ENCODE results near the gene ADORA2B. TPM values are rescaled to one million over a fixed set of nuclear protein-coding genes. Genes with fewer than 3 reads are reported as not detected.
"Not testable (repeated sequence)": the region's sequence is repeated elsewhere in the genome, so short reads cannot be mapped to it uniquely, and the experiment has no call there.

The ADORA2B gene
- total and polyA plus RNA-seq, 4 donors = 0.63 to 1.2 (median 0.71) TPM; not detected in 1

- Histone ChIP-seq H3K4me1 (ENCODE audit: control insufficient read depth in 1 of 2, insufficient read depth in 2 of 2, low read length in 2 of 2) (no peaks in the 10 kb centered on the region), H3K27ac (ENCODE audit: low read depth in 1 of 2, low read length in 2 of 2) (no peak overlapping the region), H3K36me3 (ENCODE audit: control insufficient read depth in 1 of 2, insufficient read depth in 2 of 2, low read length in 1 of 2) (no peaks in the 10 kb centered on the region), H3K9me3 (ENCODE audit: control insufficient read depth, low read length) (no peaks in the 10 kb centered on the region), H3K27me3 (ENCODE audit: control insufficient read depth in 1 of 2, insufficient read depth in 2 of 2, low read length in 1 of 2) (no peaks in the 10 kb centered on the region), H3K4me3 (ENCODE audit: low read length in 2 of 2) (no peak overlapping the region)
- 93 to 98% methylated on average over 2 of the region's 2 CpGs for WGBS, 2 donors
- ATAC-seq (ENCODE audit: low FRiP score) (no peak), DNase-seq (no peak)
- intact Hi-C loops (cut with DNase I) = no loop called here
Measured at GRCh38 chr17:15970500-15970899, 25.6 kb downstream of the ADORA2B start.

- ATAC-seq (ENCODE audit: low FRiP score) = no peak
- 84% methylated on average over 5 of the region's 5 CpGs for WGBS, 2 donors
- no peaks in the 10 kb centered on the region for H3K27me3 ChIP-seq (ENCODE audit: control insufficient read depth in 1 of 2, insufficient read depth in 2 of 2, low read length in 1 of 2)
- no peak overlapping the region for H3K4me3 ChIP-seq (ENCODE audit: low read length in 2 of 2)
- no peak overlapping the region for H3K27ac ChIP-seq (ENCODE audit: low read depth in 1 of 2, low read length in 2 of 2)
- intact Hi-C loops (cut with DNase I) = no loop called here
- H3K9me3 ChIP-seq (ENCODE audit: control insufficient read depth, low read length) = no peaks in the 10 kb centered on the region
- H3K36me3 ChIP-seq (ENCODE audit: control insufficient read depth in 1 of 2, insufficient read depth in 2 of 2, low read length in 1 of 2) = no peaks in the 10 kb centered on the region
- H3K4me1 ChIP-seq (ENCODE audit: control insufficient read depth in 1 of 2, insufficient read depth in 2 of 2, low read length in 2 of 2) = no peaks in the 10 kb centered on the region
- DNase-seq = no peak
Measured at GRCh38 chr17:15971098-15971678, 26.3 kb downstream of the ADORA2B start.

GRCh38 chr17:15971882-15972281 lies 27.0 kb downstream of the ADORA2B start:
- 93 to 94% methylated on average over 5 of the region's 5 CpGs for WGBS, 2 donors
- H3K27me3 ChIP-seq (ENCODE audit: control insufficient read depth in 1 of 2, insufficient read depth in 2 of 2, low read length in 1 of 2) = no peaks in the 10 kb centered on the region
- H3K4me1 ChIP-seq (ENCODE audit: control insufficient read depth in 1 of 2, insufficient read depth in 2 of 2, low read length in 2 of 2) = no peaks in the 10 kb centered on the region
- no peak overlapping the region for H3K27ac ChIP-seq (ENCODE audit: low read depth in 1 of 2, low read length in 2 of 2)
- intact Hi-C loops (cut with DNase I) = no loop called here
- no peak for ATAC-seq (ENCODE audit: low FRiP score)
- DNase-seq = no peak
- H3K4me3 ChIP-seq (ENCODE audit: low read length in 2 of 2) = no peak overlapping the region
- peaks cover 1 to 5% of the 10 kb centered on the region in 2 donors for H3K36me3 ChIP-seq (ENCODE audit: control insufficient read depth in 1 of 2, insufficient read depth in 2 of 2, low read length in 1 of 2)
- no peaks in the 10 kb centered on the region for H3K9me3 ChIP-seq (ENCODE audit: control insufficient read depth, low read length)

GRCh38 chr17:15972497-15972951 lies 27.6 kb downstream of the ADORA2B start:
- DNase-seq (no peak), ATAC-seq (ENCODE audit: low FRiP score) (no peak)
- intact Hi-C loops (cut with DNase I) = no loop called here
- H3K9me3 ChIP-seq (ENCODE audit: control insufficient read depth, low read length) = no peaks in the 10 kb centered on the region
- H3K4me1 ChIP-seq (ENCODE audit: control insufficient read depth in 1 of 2, insufficient read depth in 2 of 2, low read length in 2 of 2) = no peaks in the 10 kb centered on the region
- peaks cover 1 to 5% of the 10 kb centered on the region in 2 donors for H3K36me3 ChIP-seq (ENCODE audit: control insufficient read depth in 1 of 2, insufficient read depth in 2 of 2, low read length in 1 of 2)
- no peak overlapping the region for H3K27ac ChIP-seq (ENCODE audit: low read depth in 1 of 2, low read length in 2 of 2)
- WGBS, 2 donors = 93 to 95% methylated on average over 4 of the region's 4 CpGs
- H3K27me3 ChIP-seq (ENCODE audit: control insufficient read depth in 1 of 2, insufficient read depth in 2 of 2, low read length in 1 of 2) = no peaks in the 10 kb centered on the region
- H3K4me3 ChIP-seq (ENCODE audit: low read length in 2 of 2) = no peak overlapping the region

- no peak for ATAC-seq (ENCODE audit: low FRiP score)
- no peak overlapping the region for H3K27ac ChIP-seq (ENCODE audit: low read depth in 1 of 2, low read length in 2 of 2)
- H3K36me3 ChIP-seq (ENCODE audit: control insufficient read depth in 1 of 2, insufficient read depth in 2 of 2, low read length in 1 of 2) = peaks cover 4 to 5% of the 10 kb centered on the region in 2 donors
- H3K9me3 ChIP-seq (ENCODE audit: control insufficient read depth, low read length) = no peaks in the 10 kb centered on the region
- H3K4me3 ChIP-seq (ENCODE audit: low read length in 2 of 2) = no peak overlapping the region
- intact Hi-C loops (cut with DNase I) = no loop called here
- DNase-seq = no peak
- H3K4me1 ChIP-seq (ENCODE audit: control insufficient read depth in 1 of 2, insufficient read depth in 2 of 2, low read length in 2 of 2) = no peaks in the 10 kb centered on the region
- H3K27me3 ChIP-seq (ENCODE audit: control insufficient read depth in 1 of 2, insufficient read depth in 2 of 2, low read length in 1 of 2) = no peaks in the 10 kb centered on the region
Measured at GRCh38 chr17:15973016-15973415, 28.1 kb downstream of the ADORA2B start.

GRCh38 chr17:15973834-15974233 lies 28.9 kb downstream of the ADORA2B start:
- DNase-seq (no peak), ATAC-seq (ENCODE audit: low FRiP score) (no peak)
- intact Hi-C loops (cut with DNase I) = no loop called here
- no peaks in the 10 kb centered on the region for H3K9me3 ChIP-seq (ENCODE audit: control insufficient read depth, low read length)
- H3K4me3 ChIP-seq (ENCODE audit: low read length in 2 of 2) = no peak overlapping the region
- H3K27ac ChIP-seq (ENCODE audit: low read depth in 1 of 2, low read length in 2 of 2) = no peak overlapping the region
- no peaks in the 10 kb centered on the region for H3K4me1 ChIP-seq (ENCODE audit: control insufficient read depth in 1 of 2, insufficient read depth in 2 of 2, low read length in 2 of 2)
- H3K27me3 ChIP-seq (ENCODE audit: control insufficient read depth in 1 of 2, insufficient read depth in 2 of 2, low read length in 1 of 2) = no peaks in the 10 kb centered on the region
- WGBS, 2 donors = 84 to 87% methylated on average over 6 of the region's 6 CpGs
- peaks cover 4 to 5% of the 10 kb centered on the region in 2 donors for H3K36me3 ChIP-seq (ENCODE audit: control insufficient read depth in 1 of 2, insufficient read depth in 2 of 2, low read length in 1 of 2)

- no peak overlapping the region for H3K4me3 ChIP-seq (ENCODE audit: low read length in 2 of 2)
- no peak overlapping the region for H3K27ac ChIP-seq (ENCODE audit: low read depth in 1 of 2, low read length in 2 of 2)
- H3K4me1 ChIP-seq (ENCODE audit: control insufficient read depth in 1 of 2, insufficient read depth in 2 of 2, low read length in 2 of 2) = no peaks in the 10 kb centered on the region
- 99% methylated on average over 2 of the region's 2 CpGs for WGBS, 2 donors
- no peaks in the 10 kb centered on the region for H3K27me3 ChIP-seq (ENCODE audit: control insufficient read depth in 1 of 2, insufficient read depth in 2 of 2, low read length in 1 of 2)
- H3K9me3 ChIP-seq (ENCODE audit: control insufficient read depth, low read length) = no peaks in the 10 kb centered on the region
- H3K36me3 ChIP-seq (ENCODE audit: control insufficient read depth in 1 of 2, insufficient read depth in 2 of 2, low read length in 1 of 2) = peaks cover 5 to 7% of the 10 kb centered on the region in 2 donors
- ATAC-seq (ENCODE audit: low FRiP score) (no peak), DNase-seq (no peak)
- intact Hi-C loops (cut with DNase I) = no loop called here
Measured at GRCh38 chr17:15977894-15978293, 33.0 kb downstream of the ADORA2B start.

- WGBS, 2 donors = 99 to 100% methylated on average over 1 of the region's 1 CpG
- no peak overlapping the region for H3K27ac ChIP-seq (ENCODE audit: low read depth in 1 of 2, low read length in 2 of 2)
- no peaks in the 10 kb centered on the region for H3K4me1 ChIP-seq (ENCODE audit: control insufficient read depth in 1 of 2, insufficient read depth in 2 of 2, low read length in 2 of 2)
- no peak overlapping the region for H3K4me3 ChIP-seq (ENCODE audit: low read length in 2 of 2)
- DNase-seq (no peak), ATAC-seq (ENCODE audit: low FRiP score) (no peak)
- intact Hi-C loops (cut with DNase I) = no loop called here
- peaks cover 5 to 7% of the 10 kb centered on the region in 2 donors for H3K36me3 ChIP-seq (ENCODE audit: control insufficient read depth in 1 of 2, insufficient read depth in 2 of 2, low read length in 1 of 2)
- H3K9me3 ChIP-seq (ENCODE audit: control insufficient read depth, low read length) = no peaks in the 10 kb centered on the region
- no peaks in the 10 kb centered on the region for H3K27me3 ChIP-seq (ENCODE audit: control insufficient read depth in 1 of 2, insufficient read depth in 2 of 2, low read length in 1 of 2)
Measured at GRCh38 chr17:15978606-15979005, 33.7 kb downstream of the ADORA2B start.

GRCh38 chr17:15979013-15979412 lies 34.1 kb downstream of the ADORA2B start:
- H3K4me1 ChIP-seq (ENCODE audit: control insufficient read depth in 1 of 2, insufficient read depth in 2 of 2, low read length in 2 of 2); intact Hi-C loops (cut with DNase I); ATAC-seq (ENCODE audit: low FRiP score); DNase-seq; H3K27me3 ChIP-seq (ENCODE audit: control insufficient read depth in 1 of 2, insufficient read depth in 2 of 2, low read length in 1 of 2); H3K36me3 ChIP-seq (ENCODE audit: control insufficient read depth in 1 of 2, insufficient read depth in 2 of 2, low read length in 1 of 2); H3K27ac ChIP-seq (ENCODE audit: low read depth in 1 of 2, low read length in 2 of 2); H3K9me3 ChIP-seq (ENCODE audit: control insufficient read depth, low read length); H3K4me3 ChIP-seq (ENCODE audit: low read length in 2 of 2): not testable (repeated sequence)
- WGBS, 2 donors = 73 to 87% methylated on average over 2 to 3 of the region's 4 CpGs

Measured in aorta (tissue), 5 donors.